Transverse colon (tissue), 3 donors: ENCODE data around the gene ZNF497.
A peak's percentile ranks its signal among the peaks of the same experiment; 100 is the strongest.

Experiments used
- CTCF ChIP-seq, 5 experiments: fragments of 200-600 bp in 3 of 5; fragments of 450-650 bp in 2 of 5; sonication (generic) in 3 of 5; IDR thresholded peaks; 1 replicate in 2 of 5; 2 replicates in 3 of 5; pipeline ENCODE4 v1.5.1; 2016 to 2017; ENCODE audit warnings: antibody characterized with exemption in 5 of 5, inconsistent platforms in 3 of 5, mild to moderate bottlenecking in 2 of 5, moderate library complexity in 1 of 5
- EP300 ChIP-seq: sonication (generic); formaldehyde crosslinking; IDR thresholded peaks from one replicate; pipeline ENCODE4 v1.6.1; 2017; ENCODE audit warnings: antibody characterized with exemption, low read depth

GRCh38 chr19:58305065-58305931 is 57.3 kb downstream of the ZNF497 start, which contains the start of gene ERVK3-1:
- TF ChIP-seq CTCF (IDR thresholded peaks at IDR 0.05) (peak; percentile 22 to 72 (median 35)), EP300 (no peak)
